OCI-LY3 (cell line): ENCODE measurements around the gene DDIT3.
"Not testable (repeated sequence)": the region's sequence is repeated elsewhere in the genome, so short reads cannot be mapped to it uniquely, and the experiment has no call there.

Experiments
- H2AFZ ChIP-seq: fragments of 200-600, 300-600 bp; shearing (Covaris generic); 2 replicates; pipeline ENCODE4 v1.6.0; 2014; ENCODE audit warnings: antibody characterized with exemption, low read depth, low read length
- H3K27ac ChIP-seq: fragments of 200-600, 300-600 bp; sonication (generic); 2 replicates; pipeline ENCODE4 v1.5.1; 2014; ENCODE audit warnings: mild to moderate bottlenecking, low read length, moderate library complexity, mixed read lengths
- H3K27me3 ChIP-seq: fragments of 200-600, 300-600 bp; sonication (generic); 2 replicates; pipeline ENCODE4 v1.6.1; 2014; ENCODE audit warnings: low read depth, low read length, mixed read lengths
- H3K36me3 ChIP-seq: fragments of 200-600, 300-600 bp; sonication (generic); replicated peaks from 2 replicates; pipeline ENCODE3; 2014; ENCODE audit warnings: low read depth, low read length, mixed read lengths
- H3K4me1 ChIP-seq: fragments of 300-600, 200-600 bp; sonication (generic); 2 replicates; pipeline ENCODE4 v1.6.1; 2014; ENCODE audit warnings: low read length, mixed read lengths
- H3K4me2 ChIP-seq: fragments of 200-600, 300-600 bp; sonication (generic); 2 replicates; pipeline ENCODE4 v1.6.1; 2014; ENCODE audit warnings: low read length, mixed read lengths
- H3K4me3 ChIP-seq: fragments of 300-600, 200-600 bp; sonication (generic); 2 replicates; pipeline ENCODE4 v1.5.1; 2014; ENCODE audit warnings: antibody characterized with exemption, mild to moderate bottlenecking, low read length, moderate library complexity
- H3K79me2 ChIP-seq: fragments of 300-600, 200-600 bp; shearing (Covaris generic); 2 replicates; pipeline ENCODE4 v1.6.1; 2014; ENCODE audit warnings: mild to moderate bottlenecking, low read length, mixed read lengths
- H3K9ac ChIP-seq: fragments of 300-600, 200-600 bp; shearing (Covaris generic); 2 replicates; pipeline ENCODE4 v1.6.0; 2014; ENCODE audit warnings: mild to moderate bottlenecking, low read length, moderate library complexity
- H3K9me3 ChIP-seq: fragments of 200-600, 300-600 bp; shearing (Covaris generic); 2 replicates; pipeline ENCODE4 v1.6.1; 2014; ENCODE audit warnings: low read length, mixed read lengths; ENCODE audit not compliant: insufficient read depth
- H4K20me1 ChIP-seq: fragments of 200-600, 300-600 bp; sonication (generic); 2 replicates; pipeline ENCODE4 v1.6.1; 2016; ENCODE audit warnings: low read length, mixed read lengths; ENCODE audit not compliant: insufficient read depth
- EZH2phosphoT487 ChIP-seq: fragments of 200-600 bp; shearing (Covaris generic); IDR thresholded peaks from 2 replicates; pipeline ENCODE4 v1.6.1; 2018; ENCODE audit warnings: antibody characterized with exemption, mixed run types, low read depth
- TF ChIP-seq, protein P1 (sequence below): fragments of 200-600, 300-600 bp; sonication (generic); IDR thresholded peaks from 2 replicates; pipeline ENCODE4 v1.5.1; 2014; ENCODE audit warnings: antibody characterized with exemption, low read length, low read depth

The DDIT3 gene

GRCh38 chr12:57518920-57519795, 1.2 kb downstream of the DDIT3 start:
- Histone ChIP-seq H3K4me3 (peak overlapping the region; percentile 90), H3K79me2 (peaks cover 36% of the 10 kb centered on the region)
- no peak for TF ChIP-seq EZH2phosphoT487
- TF ChIP-seq, protein P1, sequence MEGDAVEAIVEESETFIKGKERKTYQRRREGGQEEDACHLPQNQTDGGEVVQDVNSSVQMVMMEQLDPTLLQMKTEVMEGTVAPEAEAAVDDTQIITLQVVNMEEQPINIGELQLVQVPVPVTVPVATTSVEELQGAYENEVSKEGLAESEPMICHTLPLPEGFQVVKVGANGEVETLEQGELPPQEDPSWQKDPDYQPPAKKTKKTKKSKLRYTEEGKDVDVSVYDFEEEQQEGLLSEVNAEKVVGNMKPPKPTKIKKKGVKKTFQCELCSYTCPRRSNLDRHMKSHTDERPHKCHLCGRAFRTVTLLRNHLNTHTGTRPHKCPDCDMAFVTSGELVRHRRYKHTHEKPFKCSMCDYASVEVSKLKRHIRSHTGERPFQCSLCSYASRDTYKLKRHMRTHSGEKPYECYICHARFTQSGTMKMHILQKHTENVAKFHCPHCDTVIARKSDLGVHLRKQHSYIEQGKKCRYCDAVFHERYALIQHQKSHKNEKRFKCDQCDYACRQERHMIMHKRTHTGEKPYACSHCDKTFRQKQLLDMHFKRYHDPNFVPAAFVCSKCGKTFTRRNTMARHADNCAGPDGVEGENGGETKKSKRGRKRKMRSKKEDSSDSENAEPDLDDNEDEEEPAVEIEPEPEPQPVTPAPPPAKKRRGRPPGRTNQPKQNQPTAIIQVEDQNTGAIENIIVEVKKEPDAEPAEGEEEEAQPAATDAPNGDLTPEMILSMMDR = no peak

GRCh38 chr12:57518176-57518919, 2.0 kb downstream of the DDIT3 start:
- no peak for TF ChIP-seq EZH2phosphoT487
- TF ChIP-seq, protein P1 = no peak
- H3K9ac ChIP-seq = no peak overlapping the region
- H3K4me2 ChIP-seq = no peak overlapping the region
- H3K9me3 ChIP-seq = no peaks in the 10 kb centered on the region
- H3K4me1 ChIP-seq = peaks cover 27% of the 10 kb centered on the region
- no peak overlapping the region for H3K27ac ChIP-seq
- peaks cover 26% of the 10 kb centered on the region for H4K20me1 ChIP-seq
- no peak overlapping the region for H2AFZ ChIP-seq
- no peak overlapping the region for H3K4me3 ChIP-seq
- H3K79me2 ChIP-seq = peaks cover 28% of the 10 kb centered on the region
- H3K36me3 ChIP-seq = peaks cover 51% of the 10 kb centered on the region
- no peaks in the 10 kb centered on the region for H3K27me3 ChIP-seq

More at GRCh38 chr12:57518920-57519795, 1.2 kb downstream of the DDIT3 start:
- Histone ChIP-seq H2AFZ (no peak overlapping the region), H3K9ac (peak overlapping the region; percentile 96), H3K4me1 (peaks cover 35% of the 10 kb centered on the region), H3K4me2 (peak overlapping the region; percentile 87), H3K36me3 (peaks cover 51% of the 10 kb centered on the region), H4K20me1 (peaks cover 34% of the 10 kb centered on the region), H3K27ac (peak overlapping the region; percentile 87), H3K27me3 (no peaks in the 10 kb centered on the region), H3K9me3 (no peaks in the 10 kb centered on the region)

- not testable (repeated sequence) for H3K9ac ChIP-seq, H3K4me3 ChIP-seq, H3K9me3 ChIP-seq, H3K4me2 ChIP-seq, H3K27ac ChIP-seq, H3K27me3 ChIP-seq, H2AFZ ChIP-seq
- Histone ChIP-seq H3K36me3 (peaks cover 55% of the 10 kb centered on the region), H3K4me1 (peaks cover 26% of the 10 kb centered on the region), H3K79me2 (peaks cover 25% of the 10 kb centered on the region), H4K20me1 (peaks cover 25% of the 10 kb centered on the region)
These were observed 2.6 kb downstream of the DDIT3 start for GRCh38 chr12:57517718-57518117.

DNA sequence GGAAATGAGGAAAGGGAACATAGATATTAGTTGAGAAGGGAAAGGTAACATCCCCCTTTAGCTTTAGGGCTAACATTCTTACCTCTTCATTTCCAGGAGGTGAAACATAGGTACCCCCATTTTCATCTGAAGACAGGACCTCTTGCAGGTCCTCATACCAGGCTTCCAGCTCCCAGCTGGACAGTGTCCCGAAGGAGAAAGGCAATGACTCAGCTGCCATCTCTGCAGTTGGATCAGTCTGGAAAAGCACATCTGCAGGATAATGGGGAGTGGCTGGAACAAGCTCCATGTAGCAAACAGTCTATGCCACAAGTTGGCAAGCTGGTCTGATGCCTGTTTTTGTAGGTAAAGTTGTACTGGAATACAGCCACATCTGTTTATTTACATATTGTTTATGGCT, 3.1 kb downstream of the DDIT3 start:
- H3K79me2 ChIP-seq = peaks cover 25% of the 10 kb centered on the region
- no peaks in the 10 kb centered on the region for H3K27me3 ChIP-seq
- H3K27ac ChIP-seq = no peak overlapping the region
- peaks cover 26% of the 10 kb centered on the region for H3K4me1 ChIP-seq
- H3K4me3 ChIP-seq = no peak overlapping the region
- H3K4me2 ChIP-seq = no peak overlapping the region
- TF ChIP-seq, protein P1 = no peak
- no peak for TF ChIP-seq EZH2phosphoT487
- no peaks in the 10 kb centered on the region for H3K9me3 ChIP-seq
- peaks cover 59% of the 10 kb centered on the region for H3K36me3 ChIP-seq
- no peak overlapping the region for H2AFZ ChIP-seq
- no peak overlapping the region for H3K9ac ChIP-seq
- peaks cover 25% of the 10 kb centered on the region for H4K20me1 ChIP-seq
